K562 (cell line): Measurements from ENCODE around the gene VPS35L. TPM values are rescaled to one million over a fixed set of nuclear protein-coding genes. Genes with fewer than 3 reads are reported as not detected.
A peak's percentile ranks its signal among the peaks of the same experiment; 100 is the strongest.

Experiments used
- ATAC-seq: fragments of 200-7000 bp; cut with Tn5 transposase; 3 replicates; pipeline ENCODE4 v1.9.1; 2020; ENCODE audit warnings: moderate library complexity
- BruUV-seq: library from RNA; stranded (reverse); fragments of 400-500 nt; replicated peaks from 2 replicates; lab custom pipeline; 2021; lab: Mats Ljungman, UMichigan
- CTCF ChIA-PET: fragments of 300-600 bp; formaldehyde crosslinking; extraction: SDS; loops from one replicate; lab custom pipeline; 2021; ENCODE audit warnings: low intra/inter-chr PET ratio; lab: Yijun Ruan, JAX
- POLR2A ChIA-PET: fragments of 300-600, 350-650 bp; sonication (Branson Sonifier 250); formaldehyde crosslinking; extraction: SDS; loops from one replicate; lab custom pipeline; 2021; ENCODE audit warnings: antibody characterized with exemption, inconsistent platforms; lab: Yijun Ruan, JAX
- DNase-seq, 4 experiments: peaks; one replicate each; pipeline versions ENCODE4 v3.0.0 to v3.0.0-alpha.2; 2011 to 2018; ENCODE audit warnings: low spot score in 3 of 4, mixed read lengths in 3 of 4; ENCODE audit errors: extremely low read depth in 1 of 4
- FAIRE-seq: peaks from 2 replicates; lab custom pipeline; 2011; peaks lifted over from hg19 to GRCh38; lab: Jason Lieb, UNC
- H2AFZ ChIP-seq: 2 replicates; pipeline ENCODE4 v1.6.0; 2011; ENCODE audit warnings: low read depth, low read length, control low read depth, inconsistent platforms
- H3K27ac ChIP-seq: fragments of 200-600 bp; 3 replicates; pipeline ENCODE4 v1.8.0; 2011; ENCODE audit warnings: low read depth, mild to moderate bottlenecking, control low read depth, inconsistent platforms, low read length, moderate library complexity, mixed read lengths; ENCODE audit errors: extremely low read depth
- H3K27me3 ChIP-seq, 2 experiments: fragments of 300-600 bp in 1 of 2; 2 replicates in 1 of 2; 3 replicates in 1 of 2; pipeline versions ENCODE4 v1.6.0 to v1.8.0; 2011; ENCODE audit warnings: inconsistent platforms in 2 of 2, low read length in 2 of 2, mild to moderate bottlenecking in 1 of 2, mixed read lengths in 1 of 2, moderate library complexity in 1 of 2; ENCODE audit not compliant: control insufficient read depth in 2 of 2, insufficient read depth in 2 of 2
- H3K36me3 ChIP-seq: fragments of 300-600 bp; 3 replicates; pipeline ENCODE4 v1.8.0; 2011; ENCODE audit warnings: mild to moderate bottlenecking, low read length, inconsistent platforms; ENCODE audit not compliant: control insufficient read depth, insufficient read depth
- H3K4me1 ChIP-seq, 2 experiments: fragments of 200-600 bp in 1 of 2; replicated peaks in 1 of 2; 2 replicates in 1 of 2; 3 replicates in 1 of 2; pipeline versions ENCODE4 v1.5.1 to v1.8.0; 2011; ENCODE audit warnings: inconsistent platforms in 2 of 2, low read length in 2 of 2, mild to moderate bottlenecking in 1 of 2, mixed read lengths in 1 of 2, moderate library complexity in 1 of 2; ENCODE audit not compliant: control insufficient read depth in 2 of 2, insufficient read depth in 2 of 2
- H3K4me2 ChIP-seq: 2 replicates; pipeline ENCODE4 v1.6.1; 2011; ENCODE audit warnings: low read length, control low read depth, inconsistent platforms, mixed read lengths; ENCODE audit not compliant: insufficient read depth
- H3K4me3 ChIP-seq: fragments of 200-600 bp; sonication (generic), shearing (Covaris generic); 2 replicates; pipeline ENCODE4 v1.5.1; 2016; ENCODE audit warnings: control low read depth, inconsistent platforms
- H3K79me2 ChIP-seq: fragments of 200-600 bp; 3 replicates; pipeline ENCODE4 v1.8.0; 2011; ENCODE audit warnings: low read length, inconsistent platforms; ENCODE audit not compliant: control insufficient read depth, insufficient read depth
- H3K9ac ChIP-seq, 2 experiments: 2 replicates each; pipeline versions ENCODE4 v1.6.0 to v1.6.1; 2011; ENCODE audit warnings: low read depth in 2 of 2, low read length in 2 of 2, control low read depth in 1 of 2, inconsistent platforms in 1 of 2, mild to moderate bottlenecking in 1 of 2, mixed read lengths in 1 of 2; ENCODE audit not compliant: insufficient read depth in 1 of 2
- H3K9me1 ChIP-seq: one replicate; pipeline ENCODE4 v1.6.0; 2011; ENCODE audit warnings: inconsistent platforms, mild to moderate bottlenecking, low read length, moderate library complexity; ENCODE audit not compliant: control insufficient read depth, insufficient read depth
- H3K9me3 ChIP-seq: replicated peaks from 2 replicates; pipeline ENCODE4 v1.5.1; 2011; ENCODE audit warnings: low read depth, low read length, inconsistent platforms; ENCODE audit not compliant: control insufficient read depth, insufficient read depth
- H4K20me1 ChIP-seq: replicated peaks from 2 replicates; pipeline ENCODE4 v1.6.1; 2011; ENCODE audit warnings: low read length, inconsistent platforms, mixed read lengths; ENCODE audit not compliant: control insufficient read depth, insufficient read depth
- BDP1 ChIP-seq: IDR thresholded peaks from 3 replicates; pipeline ENCODE4 v1.6.1; 2011; ENCODE audit not compliant: insufficient read length, insufficient read depth
- RBM25 ChIP-seq: fragments of 200-400 bp; formaldehyde crosslinking; IDR thresholded peaks from 2 replicates; pipeline ENCODE4 v1.6.1; 2018; ENCODE audit warnings: low read length, low read depth, moderate library complexity; ENCODE audit not compliant: severe bottlenecking
- TEAD2 ChIP-seq: fragments of 450-650 bp; IDR thresholded peaks from 2 replicates; pipeline ENCODE4 v1.6.1; 2016; ENCODE audit warnings: missing genetic modification characterization, control low read depth, missing compliant biosample characterization
- TGIF2 ChIP-seq: sonication (generic); formaldehyde crosslinking; IDR thresholded peaks from 2 replicates; pipeline ENCODE4 v1.8.1; 2022; ENCODE audit warnings: mild to moderate bottlenecking, missing genetic modification reagents, moderate library complexity
- ZNF146 ChIP-seq: IDR thresholded peaks from one replicate; pipeline ENCODE4 v1.6.1; 2018; ENCODE audit warnings: missing compliant biosample characterization; ENCODE audit not compliant: unreplicated experiment
- WGBS: fragments of 100-300 bp; shearing (Covaris generic); methylation state at CpG from one replicate; pipeline ENCODE4 v1.1.6; 2016; ENCODE audit warnings: low coverage, mixed read lengths; ENCODE audit not compliant: insufficient coverage; ENCODE audit errors: missing lambda C conversion rate; 5-methylcytosine and 5-hydroxymethylcytosine counted together
- in situ Hi-C: fragments of 300-500 bp; cut with MboI; formaldehyde crosslinking; loops from 4 replicates; pipeline ENCODE4 v1.15.0; 2018; ENCODE audit warnings: inconsistent platforms, mixed read lengths
- intact Hi-C: fragments of 100-400 bp; cut with micrococcal nuclease; formaldehyde crosslinking; loops from 2 replicates; pipeline ENCODE4 v1.14.2; 2022
- polyA plus RNA-seq, 8 experiments: library from polyadenylated mRNA; depleted of rRNA in 4 of 8; stranded (reverse) in 5 of 8; unstranded in 3 of 8; fragments of >200 nt; fragmentation: Nextera tagmentation in 2 of 8; fragmentation: Illumina TruSeq in 1 of 8; extraction: Ambion mirVana in 2 of 8; extraction: Trizol in 1 of 8; gene quantifications; 2 replicates each; pipeline versions ENCODE4 v1.2.1 to v1.2.3, GENCODE V29; 2011 to 2014; ENCODE audit warnings: inconsistent platforms in 1 of 8, missing spikeins in 1 of 8
- total RNA-seq, 7 experiments: library from RNA; depleted of rRNA in 6 of 7; stranded (reverse); fragments of >200 nt in 6 of 7; fragmentation: Illumina TruSeq in 2 of 7; extraction: Trizol in 2 of 7; gene quantifications; 2 replicates each; pipeline versions ENCODE4 v1.2.1 to v1.2.3, GENCODE V29; 2011 to 2021; ENCODE audit warnings: low replicate concordance in 1 of 7

Gene VPS35L
- total and polyA plus RNA-seq, 9 of the 15 experiments (the other 6 are each of a cell fraction or from before 2014, with no cell fraction given), result 10.2 to 30.4 (median 20.1) TPM

- no peak overlapping the region for H2AFZ ChIP-seq
- H4K20me1 ChIP-seq, result 0 out of 2 replicates have a peak, but pooled peaks cover 3% of the 10 kb centered on the region
- in situ Hi-C loops (no loop called here), intact Hi-C loops (no loop called here)
- no peak overlapping the region for H3K4me2 ChIP-seq
- no peak overlapping the region for H3K27ac ChIP-seq
- POLR2A ChIA-PET, result no interaction called here
- H3K9ac ChIP-seq, result no peak overlapping the region
- no peak overlapping the region for H3K4me3 ChIP-seq
- H3K36me3 ChIP-seq, result peaks cover 4% of the 10 kb centered on the region; the same call in 2 of the 3 replicates
- H3K79me2 ChIP-seq, result no peaks in the 10 kb centered on the region
- ATAC-seq, result no peak
- no peak for DNase-seq
- no peaks in the 10 kb centered on the region for H3K9me1 ChIP-seq
- 52% methylated on average over 6 of the region's 6 CpGs for WGBS
- H3K4me1 ChIP-seq, result no peaks in the 10 kb centered on the region
- CTCF ChIA-PET, result no interaction called here
- TF ChIP-seq ZNF146 (CRISPR knock-in tag) (peak; percentile 85), TEAD2 (tag) (no peak)
- FAIRE-seq, result no peak
- no peaks in the 10 kb centered on the region for H3K9me3 ChIP-seq
- BruUV-seq, result no TSS peak
- H3K27me3 ChIP-seq, result no peaks in the 10 kb centered on the region; a peak in 1 of 5 replicates
Observed at GRCh38 chr16:19683453-19684236, 128.1 kb downstream of the VPS35L start.

GRCh38 chr16:19685176-19685575 is 129.7 kb downstream of the VPS35L start:
- Histone ChIP-seq H3K79me2 (no peaks in the 10 kb centered on the region), H3K27me3 (no peaks in the 10 kb centered on the region; a peak in 1 of 5 replicates), H3K36me3 (peaks cover 4% of the 10 kb centered on the region; the same call in 2 of the 3 replicates), H3K4me2 (no peak overlapping the region), H3K4me3 (no peak overlapping the region), H3K9ac (no peak overlapping the region), H3K9me3 (no peaks in the 10 kb centered on the region), H3K27ac (no peak overlapping the region), H4K20me1 (peaks cover 3% of the 10 kb centered on the region; the same call in 1 of the 2 replicates), H3K9me1 (no peaks in the 10 kb centered on the region), H3K4me1 (no peaks in the 10 kb centered on the region), H2AFZ (no peak overlapping the region)
- TF ChIP-seq BDP1, result no peak
- peak; percentile 91 for TF ChIP-seq ZNF146 (CRISPR knock-in tag)
- peak; percentile 75 for TF ChIP-seq RBM25
- no peak for TF ChIP-seq TGIF2 (CRISPR knock-in tag)
- ATAC-seq (no peak), FAIRE-seq (no peak), DNase-seq (no peak)
- ChIA-PET CTCF (no interaction called here), POLR2A (interaction anchor here (0.8 kb wide), 1 partner anchor 24 kb away, joined by 4 read pairs; no protein-coding TSS in a partner anchor)
- in situ Hi-C loops (no loop called here), intact Hi-C loops (no loop called here)
- BruUV-seq, result no TSS peak
- WGBS, result 90% methylated on average over 4 of the region's 4 CpGs
